ENCODE measurements around the gene CCND2. TPM values are rescaled to one million over a fixed set of nuclear protein-coding genes. Genes with fewer than 3 reads are reported as not detected.

The CCND2 gene
- total and polyA plus RNA-seq, 2 of the 8 experiments (the other 6 are each of a cell fraction or from before 2014, with no cell fraction given): 41.7 to 223 TPM

- TF ChIP-seq, protein P1, sequence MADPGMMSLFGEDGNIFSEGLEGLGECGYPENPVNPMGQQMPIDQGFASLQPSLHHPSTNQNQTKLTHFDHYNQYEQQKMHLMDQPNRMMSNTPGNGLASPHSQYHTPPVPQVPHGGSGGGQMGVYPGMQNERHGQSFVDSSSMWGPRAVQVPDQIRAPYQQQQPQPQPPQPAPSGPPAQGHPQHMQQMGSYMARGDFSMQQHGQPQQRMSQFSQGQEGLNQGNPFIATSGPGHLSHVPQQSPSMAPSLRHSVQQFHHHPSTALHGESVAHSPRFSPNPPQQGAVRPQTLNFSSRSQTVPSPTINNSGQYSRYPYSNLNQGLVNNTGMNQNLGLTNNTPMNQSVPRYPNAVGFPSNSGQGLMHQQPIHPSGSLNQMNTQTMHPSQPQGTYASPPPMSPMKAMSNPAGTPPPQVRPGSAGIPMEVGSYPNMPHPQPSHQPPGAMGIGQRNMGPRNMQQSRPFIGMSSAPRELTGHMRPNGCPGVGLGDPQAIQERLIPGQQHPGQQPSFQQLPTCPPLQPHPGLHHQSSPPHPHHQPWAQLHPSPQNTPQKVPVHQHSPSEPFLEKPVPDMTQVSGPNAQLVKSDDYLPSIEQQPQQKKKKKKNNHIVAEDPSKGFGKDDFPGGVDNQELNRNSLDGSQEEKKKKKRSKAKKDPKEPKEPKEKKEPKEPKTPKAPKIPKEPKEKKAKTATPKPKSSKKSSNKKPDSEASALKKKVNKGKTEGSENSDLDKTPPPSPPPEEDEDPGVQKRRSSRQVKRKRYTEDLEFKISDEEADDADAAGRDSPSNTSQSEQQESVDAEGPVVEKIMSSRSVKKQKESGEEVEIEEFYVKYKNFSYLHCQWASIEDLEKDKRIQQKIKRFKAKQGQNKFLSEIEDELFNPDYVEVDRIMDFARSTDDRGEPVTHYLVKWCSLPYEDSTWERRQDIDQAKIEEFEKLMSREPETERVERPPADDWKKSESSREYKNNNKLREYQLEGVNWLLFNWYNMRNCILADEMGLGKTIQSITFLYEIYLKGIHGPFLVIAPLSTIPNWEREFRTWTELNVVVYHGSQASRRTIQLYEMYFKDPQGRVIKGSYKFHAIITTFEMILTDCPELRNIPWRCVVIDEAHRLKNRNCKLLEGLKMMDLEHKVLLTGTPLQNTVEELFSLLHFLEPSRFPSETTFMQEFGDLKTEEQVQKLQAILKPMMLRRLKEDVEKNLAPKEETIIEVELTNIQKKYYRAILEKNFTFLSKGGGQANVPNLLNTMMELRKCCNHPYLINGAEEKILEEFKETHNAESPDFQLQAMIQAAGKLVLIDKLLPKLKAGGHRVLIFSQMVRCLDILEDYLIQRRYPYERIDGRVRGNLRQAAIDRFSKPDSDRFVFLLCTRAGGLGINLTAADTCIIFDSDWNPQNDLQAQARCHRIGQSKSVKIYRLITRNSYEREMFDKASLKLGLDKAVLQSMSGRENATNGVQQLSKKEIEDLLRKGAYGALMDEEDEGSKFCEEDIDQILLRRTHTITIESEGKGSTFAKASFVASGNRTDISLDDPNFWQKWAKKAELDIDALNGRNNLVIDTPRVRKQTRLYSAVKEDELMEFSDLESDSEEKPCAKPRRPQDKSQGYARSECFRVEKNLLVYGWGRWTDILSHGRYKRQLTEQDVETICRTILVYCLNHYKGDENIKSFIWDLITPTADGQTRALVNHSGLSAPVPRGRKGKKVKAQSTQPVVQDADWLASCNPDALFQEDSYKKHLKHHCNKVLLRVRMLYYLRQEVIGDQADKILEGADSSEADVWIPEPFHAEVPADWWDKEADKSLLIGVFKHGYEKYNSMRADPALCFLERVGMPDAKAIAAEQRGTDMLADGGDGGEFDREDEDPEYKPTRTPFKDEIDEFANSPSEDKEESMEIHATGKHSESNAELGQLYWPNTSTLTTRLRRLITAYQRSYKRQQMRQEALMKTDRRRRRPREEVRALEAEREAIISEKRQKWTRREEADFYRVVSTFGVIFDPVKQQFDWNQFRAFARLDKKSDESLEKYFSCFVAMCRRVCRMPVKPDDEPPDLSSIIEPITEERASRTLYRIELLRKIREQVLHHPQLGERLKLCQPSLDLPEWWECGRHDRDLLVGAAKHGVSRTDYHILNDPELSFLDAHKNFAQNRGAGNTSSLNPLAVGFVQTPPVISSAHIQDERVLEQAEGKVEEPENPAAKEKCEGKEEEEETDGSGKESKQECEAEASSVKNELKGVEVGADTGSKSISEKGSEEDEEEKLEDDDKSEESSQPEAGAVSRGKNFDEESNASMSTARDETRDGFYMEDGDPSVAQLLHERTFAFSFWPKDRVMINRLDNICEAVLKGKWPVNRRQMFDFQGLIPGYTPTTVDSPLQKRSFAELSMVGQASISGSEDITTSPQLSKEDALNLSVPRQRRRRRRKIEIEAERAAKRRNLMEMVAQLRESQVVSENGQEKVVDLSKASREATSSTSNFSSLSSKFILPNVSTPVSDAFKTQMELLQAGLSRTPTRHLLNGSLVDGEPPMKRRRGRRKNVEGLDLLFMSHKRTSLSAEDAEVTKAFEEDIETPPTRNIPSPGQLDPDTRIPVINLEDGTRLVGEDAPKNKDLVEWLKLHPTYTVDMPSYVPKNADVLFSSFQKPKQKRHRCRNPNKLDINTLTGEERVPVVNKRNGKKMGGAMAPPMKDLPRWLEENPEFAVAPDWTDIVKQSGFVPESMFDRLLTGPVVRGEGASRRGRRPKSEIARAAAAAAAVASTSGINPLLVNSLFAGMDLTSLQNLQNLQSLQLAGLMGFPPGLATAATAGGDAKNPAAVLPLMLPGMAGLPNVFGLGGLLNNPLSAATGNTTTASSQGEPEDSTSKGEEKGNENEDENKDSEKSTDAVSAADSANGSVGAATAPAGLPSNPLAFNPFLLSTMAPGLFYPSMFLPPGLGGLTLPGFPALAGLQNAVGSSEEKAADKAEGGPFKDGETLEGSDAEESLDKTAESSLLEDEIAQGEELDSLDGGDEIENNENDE (IDR thresholded peaks at IDR 0.05; ENCODE audit: insufficient replicate concordance, low read length): no peak
- no peak for TF ChIP-seq CHD2 (IDR thresholded peaks at IDR 0.05; ENCODE audit: low read length)
- no peak for TF ChIP-seq POLR2A (IDR thresholded peaks at IDR 0.05; ENCODE audit: control extremely low read depth in 1 of 2, low read depth in 2 of 2, low read length in 2 of 2)
- no peak for TF ChIP-seq POLR2AphosphoS5 (IDR thresholded peaks at IDR 0.05; ENCODE audit: low read depth, low read length)
- TF ChIP-seq FOSL1 (IDR thresholded peaks at IDR 0.05; ENCODE audit: insufficient read depth, low read depth, low read length): no peak
- no peak for TF ChIP-seq KDM1A (IDR thresholded peaks at IDR 0.05; ENCODE audit: borderline replicate concordance, low read length)
- no peak for TF ChIP-seq KDM4A (IDR thresholded peaks at IDR 0.05; ENCODE audit: low read depth, low read length, severe bottlenecking)
- TF ChIP-seq CTCF (IDR thresholded peaks at IDR 0.05; ENCODE audit: control extremely low read depth in 1 of 3, insufficient read depth in 1 of 3, low read depth in 1 of 3, low read length in 3 of 3): no peak
Observed at GRCh38 chr12:4288296-4289131, 15.0 kb downstream of the CCND2 start (continued).
